SK-N-SH treated with all-trans-retinoic acid at 6 μM for 48 hours (cell line): Measurements from ENCODE around the gene RNASET2.

ENCODE experiments used
- ATAC-seq: fragments of 200-7000 bp; cut with Tn5 transposase; 3 replicates; pipeline ENCODE4 v1.9.1; 2020; ENCODE audit warnings: mild to moderate bottlenecking, moderate library complexity
- ARNTL ChIP-seq: fragments of 450-650 bp; formaldehyde crosslinking; IDR thresholded peaks from 2 replicates; pipeline ENCODE4 v1.5.0; 2020; ENCODE audit warnings: low read depth, mild to moderate bottlenecking, moderate library complexity, borderline replicate concordance
- BACH2 ChIP-seq: fragments of 250-450 bp; sonication (Bioruptor Pico); IDR thresholded peaks from 2 replicates; pipeline ENCODE4 v1.9.0; 2021; ENCODE audit warnings: mild to moderate bottlenecking, borderline replicate concordance
- CSDC2 ChIP-seq: fragments of 250-450 bp; sonication (Bioruptor Pico); IDR thresholded peaks from 2 replicates; pipeline ENCODE4 v1.5.0; 2020; ENCODE audit warnings: mild to moderate bottlenecking, moderate library complexity
- ESRRG ChIP-seq: fragments of 250-450 bp; sonication (Bioruptor Pico); IDR thresholded peaks from 2 replicates; pipeline ENCODE4 v1.6.1; 2021; ENCODE audit warnings: mild to moderate bottlenecking
- GLIS3 ChIP-seq: fragments of 250-450 bp; sonication (Bioruptor Pico); IDR thresholded peaks from 2 replicates; pipeline ENCODE4 v1.5.0; 2020; ENCODE audit warnings: mild to moderate bottlenecking, moderate library complexity
- OSR1 ChIP-seq: fragments of 250-450 bp; sonication (Bioruptor Pico); IDR thresholded peaks from 2 replicates; pipeline ENCODE4 v1.8.0; 2022; ENCODE audit warnings: moderate library complexity, mild to moderate bottlenecking, inconsistent platforms
- RARB ChIP-seq: fragments of 250-450 bp; sonication (Bioruptor Pico); IDR thresholded peaks from 2 replicates; pipeline ENCODE4 v1.8.0; 2021; ENCODE audit warnings: mild to moderate bottlenecking, moderate library complexity
- SNAI2 ChIP-seq: fragments of 250-450 bp; sonication (Bioruptor Pico); IDR thresholded peaks from 2 replicates; pipeline ENCODE4 v1.5.0; 2020; ENCODE audit warnings: mild to moderate bottlenecking, moderate library complexity
- TCF4 ChIP-seq: fragments of 250-450 bp; sonication (Bioruptor Pico); IDR thresholded peaks from 2 replicates; pipeline ENCODE4 v1.8.0; 2021; ENCODE audit warnings: mild to moderate bottlenecking, moderate library complexity, borderline replicate concordance
- TOX ChIP-seq: fragments of 250-450 bp; sonication (Bioruptor Pico); IDR thresholded peaks from 2 replicates; pipeline ENCODE4 v1.8.0; 2021; ENCODE audit warnings: mild to moderate bottlenecking, moderate library complexity, borderline replicate concordance
- ZC3H10 ChIP-seq: fragments of 250-450 bp; sonication (Bioruptor Pico); IDR thresholded peaks from 2 replicates; pipeline ENCODE4 v1.5.1; 2021; ENCODE audit warnings: mild to moderate bottlenecking, moderate library complexity
- ZFP3 ChIP-seq: fragments of 250-450 bp; sonication (Bioruptor Pico); IDR thresholded peaks from 2 replicates; pipeline ENCODE4 v1.5.0; 2020; ENCODE audit warnings: mild to moderate bottlenecking, moderate library complexity
- ZFP30 ChIP-seq: fragments of 450-650 bp; formaldehyde crosslinking; IDR thresholded peaks from 2 replicates; pipeline ENCODE4 v1.5.0; 2022; ENCODE audit warnings: mild to moderate bottlenecking, moderate library complexity
- ZNF565 ChIP-seq: fragments of 450-650 bp; formaldehyde crosslinking; conservative IDR thresholded peaks from 2 replicates; pipeline ENCODE4 v1.5.0; 2020; ENCODE audit warnings: low read depth, mild to moderate bottlenecking, moderate library complexity
- ZNF70 ChIP-seq: fragments of 450-650 bp; formaldehyde crosslinking; IDR thresholded peaks from 2 replicates; pipeline ENCODE4 v1.5.0; 2020; ENCODE audit warnings: mild to moderate bottlenecking, moderate library complexity
- ZNF8 ChIP-seq: fragments of 450-650 bp; formaldehyde crosslinking; IDR thresholded peaks from 2 replicates; pipeline ENCODE4 v1.5.0; 2020; ENCODE audit warnings: mild to moderate bottlenecking, moderate library complexity
- TF ChIP-seq, protein P1 (sequence below): fragments of 250-450 bp; sonication (Bioruptor Pico); IDR thresholded peaks from 2 replicates; pipeline ENCODE4 v1.5.0; 2020; ENCODE audit warnings: mild to moderate bottlenecking, moderate library complexity
- TF ChIP-seq, protein P2 (sequence below): fragments of 250-450 bp; sonication (Bioruptor Pico); IDR thresholded peaks from 2 replicates; pipeline ENCODE4 v1.8.0; 2020; ENCODE audit warnings: mild to moderate bottlenecking, moderate library complexity, borderline replicate concordance
- TF ChIP-seq, protein P3 (sequence below): fragments of 250-450 bp; sonication (Bioruptor Pico); IDR thresholded peaks from 2 replicates; pipeline ENCODE4 v1.5.1; 2021; ENCODE audit warnings: mild to moderate bottlenecking, moderate library complexity
- TF ChIP-seq, protein P4 (sequence below): fragments of 250-450 bp; sonication (Bioruptor Pico); IDR thresholded peaks from 2 replicates; pipeline ENCODE4 v1.5.1; 2020; ENCODE audit warnings: low read depth, mild to moderate bottlenecking, moderate library complexity
- TF ChIP-seq, protein P5 (sequence below): fragments of 250-450 bp; sonication (Bioruptor Pico); IDR thresholded peaks from 2 replicates; pipeline ENCODE4 v1.8.0; 2021; ENCODE audit warnings: low read depth, mild to moderate bottlenecking, moderate library complexity, borderline replicate concordance

RNASET2 gene

DNA sequence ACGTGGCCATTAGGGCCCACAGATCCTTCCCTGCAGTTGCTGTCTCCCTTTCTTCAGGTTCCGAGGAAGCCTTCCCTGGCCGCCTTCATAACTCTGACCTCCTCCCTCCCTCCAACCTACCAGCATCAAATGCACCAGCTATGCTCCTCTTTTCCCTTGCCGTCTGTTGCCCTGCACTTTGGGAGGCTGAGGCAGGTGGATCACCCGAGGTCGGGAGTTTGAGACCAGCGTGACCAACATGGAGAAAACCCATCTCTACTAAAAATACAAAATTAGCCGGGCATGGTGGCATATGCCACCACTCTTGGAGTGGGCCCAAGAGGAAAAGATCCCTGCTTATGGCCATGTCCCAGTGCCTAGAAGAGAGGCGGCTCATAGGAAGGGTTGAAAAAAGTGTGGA, 31.8 kb downstream of the RNASET2 start (continued):
- TF ChIP-seq, protein P1, sequence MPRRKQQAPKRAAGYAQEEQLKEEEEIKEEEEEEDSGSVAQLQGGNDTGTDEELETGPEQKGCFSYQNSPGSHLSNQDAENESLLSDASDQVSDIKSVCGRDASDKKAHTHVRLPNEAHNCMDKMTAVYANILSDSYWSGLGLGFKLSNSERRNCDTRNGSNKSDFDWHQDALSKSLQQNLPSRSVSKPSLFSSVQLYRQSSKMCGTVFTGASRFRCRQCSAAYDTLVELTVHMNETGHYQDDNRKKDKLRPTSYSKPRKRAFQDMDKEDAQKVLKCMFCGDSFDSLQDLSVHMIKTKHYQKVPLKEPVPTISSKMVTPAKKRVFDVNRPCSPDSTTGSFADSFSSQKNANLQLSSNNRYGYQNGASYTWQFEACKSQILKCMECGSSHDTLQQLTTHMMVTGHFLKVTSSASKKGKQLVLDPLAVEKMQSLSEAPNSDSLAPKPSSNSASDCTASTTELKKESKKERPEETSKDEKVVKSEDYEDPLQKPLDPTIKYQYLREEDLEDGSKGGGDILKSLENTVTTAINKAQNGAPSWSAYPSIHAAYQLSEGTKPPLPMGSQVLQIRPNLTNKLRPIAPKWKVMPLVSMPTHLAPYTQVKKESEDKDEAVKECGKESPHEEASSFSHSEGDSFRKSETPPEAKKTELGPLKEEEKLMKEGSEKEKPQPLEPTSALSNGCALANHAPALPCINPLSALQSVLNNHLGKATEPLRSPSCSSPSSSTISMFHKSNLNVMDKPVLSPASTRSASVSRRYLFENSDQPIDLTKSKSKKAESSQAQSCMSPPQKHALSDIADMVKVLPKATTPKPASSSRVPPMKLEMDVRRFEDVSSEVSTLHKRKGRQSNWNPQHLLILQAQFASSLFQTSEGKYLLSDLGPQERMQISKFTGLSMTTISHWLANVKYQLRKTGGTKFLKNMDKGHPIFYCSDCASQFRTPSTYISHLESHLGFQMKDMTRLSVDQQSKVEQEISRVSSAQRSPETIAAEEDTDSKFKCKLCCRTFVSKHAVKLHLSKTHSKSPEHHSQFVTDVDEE: no peak
- TF ChIP-seq CSDC2: no peak
- TF ChIP-seq TCF4 (CRISPR knock-in tag): no peak

DNA sequence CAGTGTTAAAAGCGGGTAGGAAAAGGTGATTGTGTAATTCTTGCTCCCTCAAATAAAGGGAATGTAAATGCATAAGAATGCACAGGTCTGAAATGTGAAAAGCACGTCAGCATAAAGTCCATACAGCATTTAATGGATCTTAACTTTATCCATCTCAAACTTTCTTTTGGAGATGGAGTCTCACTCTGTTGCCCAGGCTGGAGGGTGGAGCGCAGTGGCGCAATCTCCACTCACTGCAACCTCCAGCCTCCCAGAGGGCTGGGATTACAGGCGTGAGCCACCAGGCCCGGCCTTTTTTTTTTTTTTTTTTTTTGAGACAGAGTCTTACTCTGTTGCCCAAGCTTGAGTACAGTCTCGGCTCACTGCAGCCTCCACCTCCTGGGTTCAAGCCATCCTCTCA, 33.4 kb downstream of the RNASET2 start:
- no peak for ATAC-seq
- TF ChIP-seq GLIS3 (CRISPR knock-in tag) (no peak), OSR1 (CRISPR knock-in tag) (no peak), ZNF70 (no peak), ZFP3 (CRISPR knock-in tag) (no peak), ZNF565 (CRISPR knock-in tag) (no peak), RARB (no peak), CSDC2 (no peak), ZFP30 (CRISPR knock-in tag) (no peak), ZNF8 (CRISPR knock-in tag) (no peak), TOX (CRISPR knock-in tag) (no peak), SNAI2 (CRISPR knock-in tag) (no peak), BACH2 (CRISPR knock-in tag) (no peak)
- TF ChIP-seq, protein P2, sequence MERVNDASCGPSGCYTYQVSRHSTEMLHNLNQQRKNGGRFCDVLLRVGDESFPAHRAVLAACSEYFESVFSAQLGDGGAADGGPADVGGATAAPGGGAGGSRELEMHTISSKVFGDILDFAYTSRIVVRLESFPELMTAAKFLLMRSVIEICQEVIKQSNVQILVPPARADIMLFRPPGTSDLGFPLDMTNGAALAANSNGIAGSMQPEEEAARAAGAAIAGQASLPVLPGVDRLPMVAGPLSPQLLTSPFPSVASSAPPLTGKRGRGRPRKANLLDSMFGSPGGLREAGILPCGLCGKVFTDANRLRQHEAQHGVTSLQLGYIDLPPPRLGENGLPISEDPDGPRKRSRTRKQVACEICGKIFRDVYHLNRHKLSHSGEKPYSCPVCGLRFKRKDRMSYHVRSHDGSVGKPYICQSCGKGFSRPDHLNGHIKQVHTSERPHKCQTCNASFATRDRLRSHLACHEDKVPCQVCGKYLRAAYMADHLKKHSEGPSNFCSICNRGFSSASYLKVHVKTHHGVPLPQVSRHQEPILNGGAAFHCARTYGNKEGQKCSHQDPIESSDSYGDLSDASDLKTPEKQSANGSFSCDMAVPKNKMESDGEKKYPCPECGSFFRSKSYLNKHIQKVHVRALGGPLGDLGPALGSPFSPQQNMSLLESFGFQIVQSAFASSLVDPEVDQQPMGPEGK (CRISPR knock-in tag): no peak
- TF ChIP-seq, protein P3, sequence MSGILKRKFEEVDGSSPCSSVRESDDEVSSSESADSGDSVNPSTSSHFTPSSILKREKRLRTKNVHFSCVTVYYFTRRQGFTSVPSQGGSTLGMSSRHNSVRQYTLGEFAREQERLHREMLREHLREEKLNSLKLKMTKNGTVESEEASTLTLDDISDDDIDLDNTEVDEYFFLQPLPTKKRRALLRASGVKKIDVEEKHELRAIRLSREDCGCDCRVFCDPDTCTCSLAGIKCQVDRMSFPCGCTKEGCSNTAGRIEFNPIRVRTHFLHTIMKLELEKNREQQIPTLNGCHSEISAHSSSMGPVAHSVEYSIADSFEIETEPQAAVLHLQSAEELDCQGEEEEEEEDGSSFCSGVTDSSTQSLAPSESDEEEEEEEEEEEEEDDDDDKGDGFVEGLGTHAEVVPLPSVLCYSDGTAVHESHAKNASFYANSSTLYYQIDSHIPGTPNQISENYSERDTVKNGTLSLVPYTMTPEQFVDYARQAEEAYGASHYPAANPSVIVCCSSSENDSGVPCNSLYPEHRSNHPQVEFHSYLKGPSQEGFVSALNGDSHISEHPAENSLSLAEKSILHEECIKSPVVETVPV (CRISPR knock-in tag): no peak
- TF ChIP-seq, protein P4, sequence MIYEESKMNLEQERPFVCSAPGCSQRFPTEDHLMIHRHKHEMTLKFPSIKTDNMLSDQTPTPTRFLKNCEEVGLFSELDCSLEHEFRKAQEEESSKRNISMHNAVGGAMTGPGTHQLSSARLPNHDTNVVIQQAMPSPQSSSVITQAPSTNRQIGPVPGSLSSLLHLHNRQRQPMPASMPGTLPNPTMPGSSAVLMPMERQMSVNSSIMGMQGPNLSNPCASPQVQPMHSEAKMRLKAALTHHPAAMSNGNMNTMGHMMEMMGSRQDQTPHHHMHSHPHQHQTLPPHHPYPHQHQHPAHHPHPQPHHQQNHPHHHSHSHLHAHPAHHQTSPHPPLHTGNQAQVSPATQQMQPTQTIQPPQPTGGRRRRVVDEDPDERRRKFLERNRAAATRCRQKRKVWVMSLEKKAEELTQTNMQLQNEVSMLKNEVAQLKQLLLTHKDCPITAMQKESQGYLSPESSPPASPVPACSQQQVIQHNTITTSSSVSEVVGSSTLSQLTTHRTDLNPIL: no peak
- TF ChIP-seq, protein P5, sequence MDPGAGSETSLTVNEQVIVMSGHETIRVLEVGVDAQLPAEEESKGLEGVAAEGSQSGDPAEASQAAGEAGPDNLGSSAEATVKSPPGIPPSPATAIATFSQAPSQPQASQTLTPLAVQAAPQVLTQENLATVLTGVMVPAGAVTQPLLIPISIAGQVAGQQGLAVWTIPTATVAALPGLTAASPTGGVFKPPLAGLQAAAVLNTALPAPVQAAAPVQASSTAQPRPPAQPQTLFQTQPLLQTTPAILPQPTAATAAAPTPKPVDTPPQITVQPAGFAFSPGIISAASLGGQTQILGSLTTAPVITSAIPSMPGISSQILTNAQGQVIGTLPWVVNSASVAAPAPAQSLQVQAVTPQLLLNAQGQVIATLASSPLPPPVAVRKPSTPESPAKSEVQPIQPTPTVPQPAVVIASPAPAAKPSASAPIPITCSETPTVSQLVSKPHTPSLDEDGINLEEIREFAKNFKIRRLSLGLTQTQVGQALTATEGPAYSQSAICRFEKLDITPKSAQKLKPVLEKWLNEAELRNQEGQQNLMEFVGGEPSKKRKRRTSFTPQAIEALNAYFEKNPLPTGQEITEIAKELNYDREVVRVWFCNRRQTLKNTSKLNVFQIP (CRISPR knock-in tag): no peak

DNA sequence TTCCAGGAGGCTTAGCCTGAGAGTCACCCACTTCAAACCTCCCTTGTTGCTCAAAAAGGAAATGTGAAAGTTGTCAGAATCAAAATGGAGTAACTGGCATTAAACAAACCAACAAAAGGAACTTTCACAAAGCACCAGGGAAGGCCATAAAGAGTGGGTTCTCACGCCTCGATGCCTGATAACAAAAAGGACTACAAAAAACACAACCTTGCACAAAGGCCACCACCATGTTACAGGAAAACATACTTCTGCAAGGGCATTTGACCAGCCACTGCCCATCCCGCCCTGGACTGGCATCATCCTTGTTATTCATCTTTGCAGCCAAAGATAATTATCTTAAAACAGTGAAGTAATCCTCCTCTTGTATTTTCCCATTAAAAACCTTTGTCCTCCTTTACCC, 34.8 kb downstream of the RNASET2 start:
- TF ChIP-seq ARNTL (CRISPR knock-in tag) (no peak), ESRRG (no peak), ZC3H10 (CRISPR knock-in tag) (no peak), SNAI2 (CRISPR knock-in tag) (no peak), ZNF8 (CRISPR knock-in tag) (no peak), GLIS3 (CRISPR knock-in tag) (no peak), CSDC2 (no peak), RARB (no peak), TOX (CRISPR knock-in tag) (no peak)
- TF ChIP-seq, protein P3 (CRISPR knock-in tag): no peak
- TF ChIP-seq, protein P4: no peak
- no peak for ATAC-seq
